ENCODE measurements around the gene GLCCI1. TPM values are rescaled to one million over a fixed set of nuclear protein-coding genes. Genes with fewer than 3 reads are reported as not detected.

Gene GLCCI1
- polyA plus RNA-seq, 1 donor (not counting 4 experiments of a cell fraction or from before 2014, with no cell fraction given), result 3.4 TPM

- peak overlapping the region; percentile 29 for H3K4me2 ChIP-seq (ENCODE audit: control insufficient read depth, extremely low read depth, insufficient read depth, low read depth, low read length)
- no peaks in the 10 kb centered on the region for H3K27me3 ChIP-seq (ENCODE audit: control insufficient read depth, extremely low read depth, insufficient read depth, low read length)
- dilution Hi-C loops (cut with MboI; ENCODE audit: extremely low pct_ligation_motif_present, low sequenced_read_pairs), result no loop called here
- H3K4me3 ChIP-seq (ENCODE audit: control insufficient read depth in 2 of 3, extremely low read depth in 1 of 3, insufficient read depth in 2 of 3, low read depth in 1 of 3, low read length in 3 of 3), result no peak overlapping the region
- H3K9me1 ChIP-seq (ENCODE audit: control insufficient read depth, extremely low read depth, insufficient read depth, low read length), result no peaks in the 10 kb centered on the region
- no peaks in the 10 kb centered on the region for H4K20me1 ChIP-seq (ENCODE audit: control insufficient read depth, extremely low read depth, insufficient read depth, low read length)
- H2AFZ ChIP-seq (ENCODE audit: control insufficient read depth, low read length), result peak overlapping the region; percentile 57
- H3K4me1 ChIP-seq (ENCODE audit: control insufficient read depth, extremely low read depth, insufficient read depth, low read length), result peaks cover 11% of the 10 kb centered on the region
- no peak for DNase-seq (ENCODE audit: low read depth, low spot score)
- H3K9me3 ChIP-seq (ENCODE audit: control insufficient read depth, low read depth, low read length), result no peaks in the 10 kb centered on the region
- no peak overlapping the region for H3K27ac ChIP-seq (ENCODE audit: control insufficient read depth, insufficient read depth, low read length)
- no peak for FAIRE-seq
- no peaks in the 10 kb centered on the region for H3K36me3 ChIP-seq (ENCODE audit: control insufficient read depth in 2 of 2, extremely low read depth in 1 of 2, insufficient read depth in 2 of 2, low read length in 2 of 2)
- TF ChIP-seq CTCF (optimal IDR thresholded peaks at IDR 0.05 in 1 of 3, IDR thresholded peaks at IDR 0.05 in 1 of 3, conservative IDR thresholded peaks at IDR 0.05 in 1 of 3; ENCODE audit: extremely low read depth in 1 of 3, insufficient read depth in 2 of 3, low read length in 3 of 3) (no peak), EZH2 (IDR thresholded peaks at IDR 0.05; ENCODE audit: low read length) (no peak)
- H3K9ac ChIP-seq (ENCODE audit: control insufficient read depth, extremely low read depth, insufficient read depth, low read length), result no peak overlapping the region
- no peaks in the 10 kb centered on the region for H3K79me2 ChIP-seq (ENCODE audit: control insufficient read depth, insufficient read depth, low read length)
These were observed 24.6 kb upstream of the GLCCI1 start for GRCh38 chr7:7943951-7944350.

- no peak overlapping the region for H3K27ac ChIP-seq (ENCODE audit: control insufficient read depth, insufficient read depth, low read length)
- H3K9me1 ChIP-seq (ENCODE audit: control insufficient read depth, extremely low read depth, insufficient read depth, low read length), result no peaks in the 10 kb centered on the region
- H2AFZ ChIP-seq (ENCODE audit: control insufficient read depth, low read length), result no peak overlapping the region
- no peaks in the 10 kb centered on the region for H3K79me2 ChIP-seq (ENCODE audit: control insufficient read depth, insufficient read depth, low read length)
- peak; percentile 73 for FAIRE-seq
- no peak overlapping the region for H3K9ac ChIP-seq (ENCODE audit: control insufficient read depth, extremely low read depth, insufficient read depth, low read length)
- no peak overlapping the region for H3K4me3 ChIP-seq (ENCODE audit: control insufficient read depth in 2 of 3, extremely low read depth in 1 of 3, insufficient read depth in 2 of 3, low read depth in 1 of 3, low read length in 3 of 3)
- H3K9me3 ChIP-seq (ENCODE audit: control insufficient read depth, low read depth, low read length), result no peaks in the 10 kb centered on the region
- no peaks in the 10 kb centered on the region for H4K20me1 ChIP-seq (ENCODE audit: control insufficient read depth, extremely low read depth, insufficient read depth, low read length)
- no peak overlapping the region for H3K4me2 ChIP-seq (ENCODE audit: control insufficient read depth, extremely low read depth, insufficient read depth, low read depth, low read length)
- peaks cover 11% of the 10 kb centered on the region for H3K4me1 ChIP-seq (ENCODE audit: control insufficient read depth, extremely low read depth, insufficient read depth, low read length)
- H3K36me3 ChIP-seq (ENCODE audit: control insufficient read depth in 2 of 2, extremely low read depth in 1 of 2, insufficient read depth in 2 of 2, low read length in 2 of 2), result no peaks in the 10 kb centered on the region
- dilution Hi-C loops (cut with MboI; ENCODE audit: extremely low pct_ligation_motif_present, low sequenced_read_pairs), result no loop called here
- DNase-seq (ENCODE audit: low read depth, low spot score), result no peak
- no peaks in the 10 kb centered on the region for H3K27me3 ChIP-seq (ENCODE audit: control insufficient read depth, extremely low read depth, insufficient read depth, low read length)
- TF ChIP-seq CTCF (optimal IDR thresholded peaks at IDR 0.05 in 1 of 3, IDR thresholded peaks at IDR 0.05 in 1 of 3, conservative IDR thresholded peaks at IDR 0.05 in 1 of 3; ENCODE audit: extremely low read depth in 1 of 3, insufficient read depth in 2 of 3, low read length in 3 of 3) (peak in 1 of 3 experiments; percentile 17), EZH2 (IDR thresholded peaks at IDR 0.05; ENCODE audit: low read length) (no peak)
These were observed 23.8 kb upstream of the GLCCI1 start for GRCh38 chr7:7944619-7945282.

Data from keratinocyte (primary cell).